Measurements from ENCODE around the gene PBX1. TPM values are rescaled to one million over a fixed set of nuclear protein-coding genes. Genes with fewer than 3 reads are reported as not detected.
"Not testable (repeated sequence)": the region's sequence is repeated elsewhere in the genome, so short reads cannot be mapped to it uniquely, and the experiment has no call there.

The PBX1 gene
- total and polyA plus RNA-seq, 4 donors: 81.7 to 118 (median 98.2) TPM

DNA sequence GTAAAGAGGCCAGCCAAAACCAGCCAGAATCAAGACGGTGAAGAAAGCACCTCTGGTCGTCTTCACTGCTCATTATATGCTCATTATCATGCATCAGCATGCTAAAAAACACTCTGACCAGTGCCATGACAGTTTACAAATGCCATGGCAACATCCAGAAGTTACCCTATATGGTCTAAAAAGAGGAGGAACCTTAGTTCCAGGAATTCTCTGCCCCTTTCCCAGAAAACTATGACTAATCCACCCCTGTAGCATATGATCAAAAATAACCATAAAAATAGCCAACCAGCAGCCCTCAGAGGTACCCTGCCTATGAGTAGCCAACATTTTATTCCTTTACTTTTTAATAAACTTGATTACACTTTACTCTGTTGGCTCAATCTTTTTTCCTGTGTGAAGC, 34.2 kb upstream of the PBX1 start:
- Histone ChIP-seq H3K36me3 (ENCODE audit: control insufficient read depth, insufficient read depth, low read length) (no peaks in the 10 kb centered on the region), H3K4me1 (ENCODE audit: control insufficient read depth, insufficient read depth, low read length) (no peaks in the 10 kb centered on the region), H3K4me3 (ENCODE audit: low read depth, low read length) (no peak overlapping the region), H3K27me3 (ENCODE audit: control insufficient read depth, insufficient read depth, low read length) (no peaks in the 10 kb centered on the region), H3K9me3 (ENCODE audit: control insufficient read depth, insufficient read depth, low read length) (peaks cover 2% of the 10 kb centered on the region), H3K27ac (ENCODE audit: low read depth, low read length) (no peak overlapping the region)
- WGBS (ENCODE audit: insufficient coverage): no CpG with 5 or more reads among the region's 2 CpGs
- no peak for DNase-seq (ENCODE audit: low read depth in 4 of 6, low spot score in 6 of 6)

DNA sequence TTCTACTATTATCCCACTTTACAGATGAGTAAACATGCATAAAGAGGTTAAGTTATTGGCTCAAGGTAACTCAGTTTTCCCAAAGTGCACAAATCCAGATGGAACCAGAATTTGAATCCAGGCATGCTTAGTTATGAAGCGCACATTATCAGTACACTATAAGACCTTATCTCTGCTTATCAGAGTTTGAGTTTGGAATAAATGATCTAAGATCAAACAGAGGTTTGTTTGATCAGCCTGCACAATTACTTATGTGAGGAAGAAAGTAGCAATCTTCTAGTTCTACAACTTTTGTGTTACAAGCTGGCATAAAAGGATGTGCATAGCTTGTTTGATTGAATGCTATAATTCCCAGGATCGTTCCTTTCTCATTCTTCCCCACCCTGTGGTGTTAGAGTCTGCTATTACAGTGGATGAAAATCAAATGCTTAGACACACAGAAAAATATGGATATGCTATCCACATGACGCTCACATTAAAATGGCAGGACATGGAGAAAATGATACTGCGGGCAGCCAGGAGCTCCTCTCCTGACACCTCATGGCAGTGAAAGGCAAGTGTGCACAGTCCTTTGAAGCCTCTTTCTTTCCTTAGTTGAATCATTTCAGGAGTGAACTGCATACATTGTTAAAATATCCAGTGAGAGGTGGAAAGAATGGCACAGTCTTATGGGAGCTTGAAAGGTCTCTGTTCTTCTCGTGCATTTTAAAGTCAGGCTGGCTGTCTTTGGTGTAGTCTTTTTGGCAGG, 23.9 kb upstream of the PBX1 start:
- Histone ChIP-seq H3K27ac (ENCODE audit: low read depth, low read length) (no peak overlapping the region), H3K4me1 (ENCODE audit: control insufficient read depth, insufficient read depth, low read length) (no peaks in the 10 kb centered on the region), H3K4me3 (ENCODE audit: low read depth, low read length) (no peak overlapping the region), H3K36me3 (ENCODE audit: control insufficient read depth, insufficient read depth, low read length) (no peaks in the 10 kb centered on the region), H3K9me3 (ENCODE audit: control insufficient read depth, insufficient read depth, low read length) (no peaks in the 10 kb centered on the region), H3K27me3 (ENCODE audit: control insufficient read depth, insufficient read depth, low read length) (no peaks in the 10 kb centered on the region)
- peak in 2 of 6 donors; percentile 23 to 50 for DNase-seq (ENCODE audit: low read depth in 4 of 6, low spot score in 6 of 6)
- WGBS (ENCODE audit: insufficient coverage): 67% methylated on average over 1 of the region's 5 CpGs

DNA sequence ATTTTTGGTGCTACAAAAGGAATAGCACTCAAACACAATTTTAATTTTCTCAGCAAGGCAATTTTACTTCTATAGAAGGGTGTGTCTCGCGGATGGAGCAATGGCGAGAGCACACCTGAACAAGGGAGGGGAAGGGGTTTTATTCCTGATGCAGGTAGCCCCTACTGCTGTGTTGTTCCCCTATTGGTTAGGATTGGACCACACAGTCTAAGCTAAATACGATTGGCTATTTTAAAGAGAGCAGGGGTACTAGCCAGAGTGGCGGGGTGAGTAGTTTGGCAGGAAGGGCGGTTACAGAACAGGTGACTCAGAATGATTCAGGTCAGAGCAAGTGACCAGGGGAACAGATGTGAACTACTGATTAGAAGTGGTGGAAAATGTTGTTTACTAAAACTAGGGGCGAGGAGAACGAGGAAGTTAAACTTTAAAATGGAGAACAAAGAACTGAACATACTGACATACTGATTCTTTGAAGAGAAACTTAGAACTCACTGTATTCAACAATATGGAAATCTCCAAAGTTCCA, 6.5 kb upstream of the PBX1 start:
- H3K27ac ChIP-seq (ENCODE audit: low read depth, low read length); H3K9me3 ChIP-seq (ENCODE audit: control insufficient read depth, insufficient read depth, low read length); H3K4me1 ChIP-seq (ENCODE audit: control insufficient read depth, insufficient read depth, low read length); H3K36me3 ChIP-seq (ENCODE audit: control insufficient read depth, insufficient read depth, low read length); H3K27me3 ChIP-seq (ENCODE audit: control insufficient read depth, insufficient read depth, low read length); DNase-seq (ENCODE audit: low read depth in 4 of 6, low spot score in 6 of 6); H3K4me3 ChIP-seq (ENCODE audit: low read depth, low read length): not testable (repeated sequence)
- 100% methylated on average over 4 of the region's 8 CpGs for WGBS (ENCODE audit: insufficient coverage)

DNA sequence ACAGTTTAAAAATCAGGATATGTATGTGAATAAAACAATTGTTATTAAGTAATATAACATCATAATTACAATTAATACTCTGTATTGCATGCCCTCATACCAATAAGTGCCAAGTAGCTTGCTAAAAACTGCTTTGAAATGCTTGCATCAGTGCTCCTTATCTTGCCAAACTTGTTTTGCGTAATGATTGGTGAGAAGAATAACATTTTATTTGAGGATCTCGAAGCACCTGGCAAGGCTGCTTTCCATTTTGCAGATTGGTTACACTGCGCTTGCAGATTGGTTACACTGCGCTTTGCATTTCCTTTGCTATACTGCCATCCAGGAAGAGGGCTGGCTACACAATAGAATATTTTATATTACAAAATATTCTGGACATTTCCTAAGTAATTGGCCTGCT, 1.7 kb upstream of the PBX1 start:
- H3K36me3 ChIP-seq (ENCODE audit: control insufficient read depth, insufficient read depth, low read length): no peaks in the 10 kb centered on the region
- H3K9me3 ChIP-seq (ENCODE audit: control insufficient read depth, insufficient read depth, low read length): no peaks in the 10 kb centered on the region
- DNase-seq (ENCODE audit: low read depth in 4 of 6, low spot score in 6 of 6): no peak
- H3K27me3 ChIP-seq (ENCODE audit: control insufficient read depth, insufficient read depth, low read length): no peaks in the 10 kb centered on the region
- no peaks in the 10 kb centered on the region for H3K4me1 ChIP-seq (ENCODE audit: control insufficient read depth, insufficient read depth, low read length)
- 83% methylated on average over 1 of the region's 4 CpGs for WGBS (ENCODE audit: insufficient coverage)
- no peak overlapping the region for H3K4me3 ChIP-seq (ENCODE audit: low read depth, low read length)
- no peak overlapping the region for H3K27ac ChIP-seq (ENCODE audit: low read depth, low read length)

DNA sequence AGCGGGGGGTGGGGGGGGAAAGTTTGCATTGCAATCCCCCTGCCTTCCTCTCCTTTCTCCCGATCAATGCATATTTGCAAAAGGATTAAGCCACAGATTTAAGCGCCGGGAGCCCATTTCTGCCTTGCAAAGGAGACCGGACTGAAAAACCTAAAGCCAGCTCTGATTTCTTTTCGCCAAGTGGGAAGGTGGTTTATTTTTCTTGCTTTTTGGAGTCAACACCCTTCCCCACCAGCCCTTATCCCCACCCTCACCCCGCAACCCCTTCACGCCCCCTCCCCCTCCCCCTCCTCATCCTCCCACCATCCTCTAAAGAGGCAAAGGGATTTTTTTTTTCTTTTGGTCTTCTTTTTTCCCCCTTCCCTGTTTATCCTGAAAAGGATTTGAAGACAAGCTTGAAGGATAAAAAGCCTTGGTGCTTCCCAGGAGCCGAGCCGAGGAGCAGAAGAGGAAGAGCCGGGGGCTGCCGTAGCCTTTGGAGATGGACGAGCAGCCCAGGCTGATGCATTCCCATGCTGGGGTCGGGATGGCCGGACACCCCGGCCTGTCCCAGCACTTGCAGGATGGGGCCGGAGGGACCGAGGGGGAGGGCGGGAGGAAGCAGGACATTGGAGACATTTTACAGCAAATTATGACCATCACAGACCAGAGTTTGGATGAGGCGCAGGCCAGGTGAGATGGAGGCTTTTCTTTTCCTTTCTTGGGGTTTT, 513 bp downstream of the PBX1 start:
- Histone ChIP-seq H3K4me1 (ENCODE audit: control insufficient read depth, insufficient read depth, low read length) (no peaks in the 10 kb centered on the region), H3K27me3 (ENCODE audit: control insufficient read depth, insufficient read depth, low read length) (no peaks in the 10 kb centered on the region), H3K9me3 (ENCODE audit: control insufficient read depth, insufficient read depth, low read length) (no peaks in the 10 kb centered on the region), H3K27ac (ENCODE audit: low read depth, low read length) (peak overlapping the region; percentile 94), H3K4me3 (ENCODE audit: low read depth, low read length) (peak overlapping the region; percentile 66), H3K36me3 (ENCODE audit: control insufficient read depth, insufficient read depth, low read length) (no peaks in the 10 kb centered on the region)
- 2% methylated on average over 5 of the region's 20 CpGs for WGBS (ENCODE audit: insufficient coverage)
- DNase-seq (ENCODE audit: low read depth in 4 of 6, low spot score in 6 of 6): peak in 2 of 6 donors; percentile 79 to 80

DNA sequence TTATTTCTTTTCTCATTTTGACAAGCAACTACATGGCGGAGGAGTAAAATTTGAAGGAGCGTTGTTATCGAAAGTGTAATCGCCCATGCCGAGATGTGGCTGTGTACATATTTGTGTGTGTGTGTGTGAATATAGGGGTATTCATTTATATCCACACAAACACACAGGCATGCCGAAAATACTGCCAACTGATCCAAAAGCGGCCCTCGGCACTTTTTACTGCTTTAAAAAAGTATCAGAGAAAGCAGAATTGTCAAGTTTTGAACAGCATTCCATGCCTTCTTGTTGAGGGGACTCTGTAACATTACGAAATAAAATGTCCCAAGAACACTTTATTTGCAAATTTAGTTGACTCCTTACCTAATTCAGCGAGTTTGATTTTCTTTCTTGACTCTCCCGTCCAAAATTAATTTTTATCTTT, 1.1 kb downstream of the PBX1 start:
- Histone ChIP-seq H3K9me3 (ENCODE audit: control insufficient read depth, insufficient read depth, low read length) (no peaks in the 10 kb centered on the region), H3K36me3 (ENCODE audit: control insufficient read depth, insufficient read depth, low read length) (no peaks in the 10 kb centered on the region), H3K27me3 (ENCODE audit: control insufficient read depth, insufficient read depth, low read length) (no peaks in the 10 kb centered on the region), H3K27ac (ENCODE audit: low read depth, low read length) (peak overlapping the region; percentile 94), H3K4me1 (ENCODE audit: control insufficient read depth, insufficient read depth, low read length) (no peaks in the 10 kb centered on the region), H3K4me3 (ENCODE audit: low read depth, low read length) (peak overlapping the region; percentile 66)
- 0% methylated on average over 3 of the region's 11 CpGs for WGBS (ENCODE audit: insufficient coverage)
- peak in 3 of 6 donors; percentile 44 to 71 (median 59) for DNase-seq (ENCODE audit: low read depth in 4 of 6, low spot score in 6 of 6)

DNA sequence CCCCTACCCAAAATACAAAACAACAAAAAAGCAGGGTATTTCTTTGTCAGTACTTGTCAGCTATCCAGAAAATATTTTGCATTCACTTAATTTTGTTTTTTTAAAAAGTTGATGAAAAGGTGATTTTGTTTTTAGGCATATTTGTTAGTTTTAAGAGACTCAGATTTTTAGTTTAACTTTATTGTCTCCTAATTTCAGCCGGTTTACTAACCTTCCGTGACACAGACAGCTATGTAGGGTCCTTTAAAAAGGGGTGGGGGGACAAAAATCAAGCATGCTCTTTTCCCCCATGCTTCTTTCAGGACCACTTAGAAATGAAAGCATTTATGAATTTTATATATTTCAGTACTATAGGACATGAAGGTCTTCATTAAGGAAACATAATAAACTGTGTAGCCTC, 1.6 kb downstream of the PBX1 start:
- Histone ChIP-seq H3K36me3 (ENCODE audit: control insufficient read depth, insufficient read depth, low read length) (no peaks in the 10 kb centered on the region), H3K9me3 (ENCODE audit: control insufficient read depth, insufficient read depth, low read length) (no peaks in the 10 kb centered on the region), H3K4me1 (ENCODE audit: control insufficient read depth, insufficient read depth, low read length) (no peaks in the 10 kb centered on the region), H3K4me3 (ENCODE audit: low read depth, low read length) (peak overlapping the region; percentile 66), H3K27me3 (ENCODE audit: control insufficient read depth, insufficient read depth, low read length) (no peaks in the 10 kb centered on the region), H3K27ac (ENCODE audit: low read depth, low read length) (peak overlapping the region; percentile 94)
- WGBS (ENCODE audit: insufficient coverage): no CpG with 5 or more reads among the region's 2 CpGs
- peak in 1 of 6 donors; percentile 45 for DNase-seq (ENCODE audit: low read depth in 4 of 6, low spot score in 6 of 6)

DNA sequence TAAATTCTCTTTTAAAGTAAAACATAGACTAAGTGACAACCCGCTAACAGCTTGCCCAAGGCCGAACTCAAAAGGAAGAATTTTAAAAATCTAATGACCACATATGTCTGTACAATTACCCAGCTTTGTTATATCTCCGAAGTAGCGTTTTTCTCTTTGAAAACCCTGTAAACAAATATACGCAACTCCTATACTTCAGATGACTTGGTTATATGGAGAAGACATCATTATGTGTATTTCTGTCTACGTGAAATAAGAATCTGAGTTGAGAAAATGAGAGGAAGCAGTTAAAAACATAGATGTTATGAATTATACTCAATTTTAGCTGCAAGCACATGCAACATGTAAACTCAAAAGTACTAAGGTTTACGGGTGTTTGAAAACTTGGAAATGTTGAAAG, 2.0 kb downstream of the PBX1 start:
- H3K27me3 ChIP-seq (ENCODE audit: control insufficient read depth, insufficient read depth, low read length): no peaks in the 10 kb centered on the region
- DNase-seq (ENCODE audit: low read depth in 4 of 6, low spot score in 6 of 6): peak in 2 of 6 donors; percentile 45 to 60
- H3K9me3 ChIP-seq (ENCODE audit: control insufficient read depth, insufficient read depth, low read length): no peaks in the 10 kb centered on the region
- H3K4me1 ChIP-seq (ENCODE audit: control insufficient read depth, insufficient read depth, low read length): no peaks in the 10 kb centered on the region
- H3K27ac ChIP-seq (ENCODE audit: low read depth, low read length): peak overlapping the region; percentile 94
- no CpG with 5 or more reads among the region's 7 CpGs for WGBS (ENCODE audit: insufficient coverage)
- peak overlapping the region; percentile 66 for H3K4me3 ChIP-seq (ENCODE audit: low read depth, low read length)
- no peaks in the 10 kb centered on the region for H3K36me3 ChIP-seq (ENCODE audit: control insufficient read depth, insufficient read depth, low read length)

DNA sequence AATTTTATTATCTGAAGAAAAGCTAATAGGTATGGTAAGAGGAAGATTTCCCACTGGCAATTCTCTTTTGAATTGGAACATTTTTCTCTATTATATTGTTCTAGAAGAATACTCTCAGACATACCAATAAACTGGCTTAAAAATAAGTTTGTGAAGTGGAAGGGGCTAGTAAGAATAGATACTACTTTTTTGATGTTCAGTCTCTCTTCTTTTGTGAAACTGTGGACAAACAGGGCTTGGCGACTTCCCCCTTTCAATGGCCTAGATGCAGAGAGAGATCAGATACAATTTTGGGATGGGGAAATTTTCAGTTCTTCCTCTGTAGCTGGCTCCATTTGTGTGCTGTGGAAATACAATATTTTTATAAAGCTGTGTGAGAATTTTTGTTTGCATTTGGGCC, 2.5 kb downstream of the PBX1 start:
- Histone ChIP-seq H3K27me3 (ENCODE audit: control insufficient read depth, insufficient read depth, low read length) (no peaks in the 10 kb centered on the region), H3K9me3 (ENCODE audit: control insufficient read depth, insufficient read depth, low read length) (no peaks in the 10 kb centered on the region), H3K36me3 (ENCODE audit: control insufficient read depth, insufficient read depth, low read length) (no peaks in the 10 kb centered on the region), H3K27ac (ENCODE audit: low read depth, low read length) (peak overlapping the region; percentile 94), H3K4me3 (ENCODE audit: low read depth, low read length) (peak overlapping the region; percentile 66), H3K4me1 (ENCODE audit: control insufficient read depth, insufficient read depth, low read length) (no peaks in the 10 kb centered on the region)
- peak in 2 of 6 donors; percentile 52 to 63 for DNase-seq (ENCODE audit: low read depth in 4 of 6, low spot score in 6 of 6)
- no CpG with 5 or more reads among the region's 1 CpG for WGBS (ENCODE audit: insufficient coverage)

Measured in spinal cord (tissue), 10 donors.